Measurements from ENCODE around the gene ZNF12.
"Not testable (repeated sequence)": the region's sequence is repeated elsewhere in the genome, so short reads cannot be mapped to it uniquely, and the experiment has no call there.

Gene ZNF12

DNA sequence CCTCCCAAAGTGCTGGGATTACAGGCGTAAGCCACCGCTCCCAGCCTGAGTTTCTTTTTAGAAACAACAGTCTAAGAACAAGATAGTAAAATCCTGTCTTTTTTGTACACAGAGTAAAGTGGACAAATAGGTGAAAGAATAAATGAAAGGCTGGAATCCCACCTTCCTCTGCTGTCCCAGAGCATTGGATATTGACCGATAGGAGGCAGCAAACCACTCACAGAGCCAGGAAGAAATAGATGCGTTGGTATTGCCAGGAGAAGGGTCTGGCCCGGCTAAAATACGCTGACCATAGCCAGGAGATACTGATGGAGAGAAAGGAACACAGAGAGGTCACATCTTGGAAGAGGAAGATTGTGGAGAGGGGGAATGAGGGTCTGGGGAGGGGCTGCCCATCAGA is 11.4 kb upstream of the ZNF12 start:
- TF ChIP-seq JUND (IDR thresholded peaks at IDR 0.05; ENCODE audit: low read depth) = no peak
- DNase-seq (ENCODE audit: low read depth in 1 of 2, low spot score in 1 of 2) = no peak
- in situ Hi-C loops (cut with HindIII; ENCODE audit: low pct_unique_long_range_greater_than_20kb, low sequenced_read_pairs) = no loop called here

DNA sequence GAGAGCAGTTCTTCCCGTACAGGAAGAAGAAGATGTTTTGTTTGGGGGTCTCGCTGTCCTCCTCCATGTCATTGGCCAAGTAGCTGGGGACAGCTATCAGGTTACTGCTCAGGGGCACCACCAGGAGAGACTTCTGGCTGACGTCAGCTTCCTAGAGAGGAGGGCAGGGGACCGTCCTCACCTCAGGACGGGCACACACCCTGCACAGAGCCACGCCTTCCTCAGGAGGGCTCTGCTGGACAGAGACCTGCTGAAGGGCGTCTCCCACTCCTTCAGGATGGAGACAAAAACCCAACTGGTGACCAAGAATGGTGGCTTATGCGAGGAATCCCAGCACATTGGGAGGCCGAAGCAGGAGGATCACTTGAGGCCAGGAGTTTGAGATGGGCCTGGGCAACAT is 9.2 kb upstream of the ZNF12 start:
- DNase-seq (ENCODE audit: low read depth in 1 of 2, low spot score in 1 of 2); in situ Hi-C loops (cut with HindIII; ENCODE audit: low pct_unique_long_range_greater_than_20kb, low sequenced_read_pairs): not testable (repeated sequence)

DNA sequence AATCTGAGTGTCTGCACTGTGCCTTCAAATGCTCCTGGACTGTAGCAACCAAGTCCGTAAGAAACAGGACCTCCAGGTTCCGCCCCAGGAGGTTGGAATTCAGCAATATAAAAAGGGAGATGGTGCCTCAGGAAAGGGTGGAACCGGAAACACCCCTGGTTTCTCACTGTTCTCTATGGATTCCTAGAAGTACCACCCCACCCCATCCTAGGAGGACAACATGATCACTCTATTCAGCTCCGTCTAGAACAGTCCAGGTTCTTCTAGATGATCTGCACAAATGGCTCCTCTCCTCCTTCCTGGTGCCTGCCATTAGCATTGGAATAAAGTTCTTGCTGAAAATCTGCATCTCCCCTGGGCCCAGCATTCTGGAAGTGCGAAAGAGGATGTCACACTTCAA is 7.6 kb upstream of the ZNF12 start:
- no peak for TF ChIP-seq JUND (IDR thresholded peaks at IDR 0.05; ENCODE audit: low read depth)
- no peak for DNase-seq (ENCODE audit: low read depth in 1 of 2, low spot score in 1 of 2)
- in situ Hi-C loops (cut with HindIII; ENCODE audit: low pct_unique_long_range_greater_than_20kb, low sequenced_read_pairs) = no loop called here

DNA sequence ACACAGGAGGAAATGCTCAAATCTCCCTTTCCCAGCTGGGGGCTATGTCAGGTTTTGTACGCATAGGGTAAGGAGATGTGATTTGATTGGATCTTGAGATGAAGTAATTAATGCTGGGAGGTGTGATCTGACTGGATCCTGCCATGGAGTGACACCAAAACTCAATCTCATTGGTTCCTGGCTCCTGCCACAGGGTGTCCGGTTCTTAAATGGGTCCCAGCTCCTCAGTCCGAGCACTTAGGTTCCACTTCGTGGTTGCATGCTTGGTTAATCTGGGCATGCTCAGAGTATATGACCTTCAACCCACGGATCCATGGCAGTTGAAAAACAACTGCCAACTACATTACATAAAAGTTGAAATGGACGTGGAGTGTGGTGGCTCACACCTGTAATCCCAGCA is 3.1 kb upstream of the ZNF12 start:
- peak in 1 of 2 experiments; percentile 52 for DNase-seq (ENCODE audit: low read depth in 1 of 2, low spot score in 1 of 2)
- in situ Hi-C loops (cut with HindIII; ENCODE audit: low pct_unique_long_range_greater_than_20kb, low sequenced_read_pairs) = no loop called here
- TF ChIP-seq JUND (IDR thresholded peaks at IDR 0.05; ENCODE audit: low read depth) = no peak

DNA sequence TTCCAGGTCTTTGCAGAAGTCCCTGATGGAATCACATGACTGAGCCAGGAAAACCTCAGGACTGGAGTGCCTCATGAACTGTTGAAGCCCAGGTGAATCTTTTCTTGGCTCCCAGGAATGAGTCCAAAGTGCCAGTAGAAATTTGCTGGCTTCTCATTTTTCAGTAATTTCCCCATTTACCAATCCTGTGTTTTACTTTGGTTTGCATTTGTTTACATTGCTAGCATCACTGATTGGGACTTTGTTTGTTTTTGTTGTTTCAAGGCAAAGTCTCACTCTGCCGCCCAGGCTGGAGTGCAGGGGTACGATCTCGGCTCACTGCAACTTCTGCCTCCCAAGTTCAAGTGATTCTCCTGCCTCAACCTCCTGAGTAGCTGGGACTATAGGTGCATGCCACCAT is 1.6 kb upstream of the ZNF12 start:
- in situ Hi-C loops (cut with HindIII; ENCODE audit: low pct_unique_long_range_greater_than_20kb, low sequenced_read_pairs) = no loop called here
- no peak for DNase-seq (ENCODE audit: low read depth in 1 of 2, low spot score in 1 of 2)
- TF ChIP-seq JUND (IDR thresholded peaks at IDR 0.05; ENCODE audit: low read depth) = no peak

DNA sequence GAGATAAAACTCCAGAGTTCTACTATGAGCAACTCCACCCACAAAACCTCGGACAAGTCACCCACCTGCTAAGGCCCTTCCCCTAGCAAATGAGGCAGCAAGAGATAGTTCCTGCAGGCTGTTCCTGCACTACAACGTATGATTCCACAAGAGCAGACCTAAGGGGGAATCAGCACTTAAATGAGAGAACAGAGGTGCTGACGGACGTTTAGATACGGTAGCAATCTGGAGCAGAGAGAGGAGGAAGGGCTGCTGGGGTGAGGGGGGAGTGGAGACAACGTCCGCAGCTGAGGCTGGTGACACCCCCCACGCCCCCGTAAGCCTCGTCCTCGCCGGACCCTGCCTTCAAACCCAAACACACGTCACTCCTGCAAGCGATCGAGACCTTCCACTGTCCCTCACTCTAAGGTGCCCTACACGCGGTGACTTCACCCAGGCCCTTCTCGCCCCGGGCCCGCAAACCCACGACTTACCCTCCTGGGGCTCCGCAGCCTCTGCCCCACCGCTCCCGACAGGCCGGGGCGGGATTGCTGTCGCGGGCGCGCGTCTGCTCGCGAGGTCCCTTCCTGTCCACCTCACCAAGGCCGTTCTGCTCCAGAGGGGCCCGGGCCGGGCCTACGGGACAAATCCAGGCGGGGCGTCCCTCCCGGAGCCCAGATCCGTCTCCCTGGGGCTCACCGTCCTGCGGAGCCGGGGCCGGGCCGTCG is 635 bp downstream of the ZNF12 start:
- TF ChIP-seq JUND (IDR thresholded peaks at IDR 0.05; ENCODE audit: low read depth) = no peak
- in situ Hi-C loops (cut with HindIII; ENCODE audit: low pct_unique_long_range_greater_than_20kb, low sequenced_read_pairs) = no loop called here
- peak; percentile 26 to 37 for DNase-seq (ENCODE audit: low read depth in 1 of 2, low spot score in 1 of 2)

DNA sequence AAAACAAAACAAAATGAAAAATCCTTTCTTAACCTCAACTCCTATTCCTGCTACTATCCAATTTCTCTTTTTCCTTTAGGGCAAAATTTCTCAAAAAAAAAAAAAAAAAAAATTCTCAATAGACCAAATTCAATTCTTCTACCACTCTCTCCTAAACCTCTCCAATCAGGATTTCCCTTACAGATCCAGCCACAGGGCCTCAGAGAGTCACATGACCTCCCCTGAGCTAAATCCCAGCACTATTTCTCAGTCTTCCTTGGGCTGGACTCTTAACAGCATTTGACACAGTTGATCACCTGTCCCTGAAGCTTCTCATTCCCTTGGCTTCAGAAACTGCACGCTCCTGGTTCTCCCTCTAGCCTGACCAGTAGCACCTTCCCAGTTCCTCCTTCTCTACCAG is 4.9 kb downstream of the ZNF12 start:
- in situ Hi-C loops (cut with HindIII; ENCODE audit: low pct_unique_long_range_greater_than_20kb, low sequenced_read_pairs) = no loop called here
- DNase-seq (ENCODE audit: low read depth in 1 of 2, low spot score in 1 of 2) = no peak
- no peak for TF ChIP-seq JUND (IDR thresholded peaks at IDR 0.05; ENCODE audit: low read depth)

DNA sequence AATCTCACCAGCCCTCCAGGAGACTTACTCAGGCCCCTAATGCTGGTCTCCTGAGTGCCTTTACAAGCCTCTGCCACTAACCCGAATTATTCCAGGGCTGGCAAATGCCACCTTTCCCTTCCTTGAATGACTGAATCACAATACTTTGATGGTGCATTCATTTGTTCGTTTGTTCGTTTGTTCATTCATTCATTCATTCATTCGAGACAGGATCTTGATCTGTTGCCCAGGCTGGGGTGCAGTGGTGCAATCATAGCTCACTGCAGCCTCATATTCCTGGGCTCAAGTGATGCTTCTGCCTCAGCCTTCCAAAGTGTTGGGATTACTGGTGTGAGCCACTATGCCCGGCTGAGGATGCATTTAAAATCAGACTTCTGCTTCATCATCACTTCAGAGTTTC is 6.0 kb downstream of the ZNF12 start:
- in situ Hi-C loops (cut with HindIII; ENCODE audit: low pct_unique_long_range_greater_than_20kb, low sequenced_read_pairs) = no loop called here
- DNase-seq (ENCODE audit: low read depth in 1 of 2, low spot score in 1 of 2) = no peak
- TF ChIP-seq JUND (IDR thresholded peaks at IDR 0.05; ENCODE audit: low read depth) = no peak

DNA sequence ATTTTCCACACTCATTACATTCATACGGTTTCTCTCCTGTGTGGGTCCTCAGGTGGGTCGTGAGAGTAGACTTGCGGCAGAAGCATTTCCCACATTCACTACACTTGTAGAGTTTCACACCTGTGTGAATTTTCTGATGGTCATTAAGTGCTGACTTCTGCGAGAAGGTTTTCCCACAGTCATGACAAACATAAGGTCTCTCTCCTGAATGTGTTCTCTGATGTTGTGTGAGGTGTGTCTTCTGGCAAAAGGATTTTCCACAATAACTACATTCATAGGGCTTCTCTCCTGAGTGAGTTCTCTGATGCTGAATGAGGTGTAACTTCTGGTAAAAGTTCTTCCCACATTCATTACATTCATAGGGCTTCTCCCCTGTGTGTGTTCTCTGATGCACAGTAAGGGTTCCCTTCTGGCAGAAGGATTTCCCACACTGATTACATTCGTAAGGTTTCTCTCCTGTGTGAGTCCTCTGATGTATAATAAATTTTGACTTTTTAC is 15.1 kb downstream of the ZNF12 start:
- TF ChIP-seq JUND (IDR thresholded peaks at IDR 0.05; ENCODE audit: low read depth) = no peak

DNA sequence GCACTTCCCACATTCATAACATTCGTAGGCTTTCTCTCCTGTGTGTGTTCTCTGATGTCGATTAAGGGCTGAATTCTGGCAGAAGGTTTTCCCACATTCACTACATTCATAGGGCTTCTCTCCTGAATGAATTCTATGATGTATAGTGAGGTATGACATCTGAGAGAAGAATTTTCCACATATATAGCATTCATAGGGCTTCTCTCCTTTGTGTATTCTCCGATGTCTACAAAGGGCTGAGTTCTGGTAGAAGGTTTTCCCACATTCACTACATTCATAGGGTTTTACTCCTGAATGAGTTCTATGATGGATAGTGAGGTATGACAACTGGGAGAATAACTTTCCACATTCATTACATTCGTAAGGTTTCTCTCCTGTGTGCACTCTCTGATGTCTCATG is 15.6 kb downstream of the ZNF12 start:
- in situ Hi-C loops (cut with HindIII; ENCODE audit: low pct_unique_long_range_greater_than_20kb, low sequenced_read_pairs) = no loop called here
- DNase-seq (ENCODE audit: low read depth in 1 of 2, low spot score in 1 of 2) = peak in 1 of 2 experiments; percentile 23
- TF ChIP-seq JUND (IDR thresholded peaks at IDR 0.05; ENCODE audit: low read depth) = no peak

More for the DNA sequence above, 15.1 kb downstream of the ZNF12 start:
- peak in 1 of 2 experiments; percentile 42 for DNase-seq (ENCODE audit: low read depth in 1 of 2, low spot score in 1 of 2)
- in situ Hi-C loops (cut with HindIII; ENCODE audit: low pct_unique_long_range_greater_than_20kb, low sequenced_read_pairs) = no loop called here

DNA sequence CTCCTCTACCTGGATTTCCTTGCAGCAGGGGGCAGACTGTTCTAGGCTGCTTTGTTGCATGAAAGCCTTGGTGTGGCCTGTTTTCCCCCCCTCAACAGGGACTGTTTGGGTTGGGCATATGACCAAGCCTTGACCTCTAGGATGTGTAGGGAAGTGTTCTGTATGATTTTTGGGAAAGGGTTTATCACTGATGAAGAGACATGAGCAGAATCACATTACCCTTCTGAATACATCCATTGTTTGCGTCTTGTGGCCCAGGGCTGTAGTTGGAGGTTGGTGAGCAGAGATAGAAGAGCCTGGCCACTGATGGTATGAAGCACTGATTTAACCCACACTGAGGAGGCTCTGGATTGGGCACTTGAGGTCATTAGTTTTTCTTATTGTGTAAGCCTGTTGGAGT is 26.6 kb downstream of the ZNF12 start:
- no peak for TF ChIP-seq JUND (IDR thresholded peaks at IDR 0.05; ENCODE audit: low read depth)
- no peak for DNase-seq (ENCODE audit: low read depth in 1 of 2, low spot score in 1 of 2)
- in situ Hi-C loops (cut with HindIII; ENCODE audit: low pct_unique_long_range_greater_than_20kb, low sequenced_read_pairs) = no loop called here

DNA sequence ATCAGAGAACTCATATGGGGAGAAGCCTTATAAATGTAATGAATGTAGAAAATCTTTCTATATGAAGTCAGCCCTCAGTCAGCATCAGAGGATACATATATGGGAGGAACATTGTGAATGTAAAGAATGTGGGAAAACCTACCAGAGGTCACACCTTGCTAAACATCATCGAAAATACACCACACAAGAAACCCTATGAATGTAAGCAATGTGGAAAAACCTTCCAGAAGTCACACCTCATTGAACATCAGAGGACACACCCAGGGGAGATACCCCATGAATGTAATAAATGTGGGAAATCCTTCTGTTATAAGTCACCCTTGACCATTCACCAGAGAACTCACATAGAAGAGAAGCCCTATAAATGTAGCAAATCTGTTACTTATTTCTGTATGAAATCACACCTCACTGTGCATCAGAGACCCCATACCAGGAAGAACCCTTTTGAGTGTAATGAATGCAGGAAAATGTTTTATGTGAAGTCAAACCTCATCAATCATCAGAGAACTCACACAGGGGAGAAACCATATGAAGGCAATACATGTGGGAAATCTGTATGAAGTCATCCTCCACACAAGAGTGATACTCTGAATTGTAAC is 30.8 kb downstream of the ZNF12 start:
- peak in 1 of 2 experiments; percentile 36 for DNase-seq (ENCODE audit: low read depth in 1 of 2, low spot score in 1 of 2)
- in situ Hi-C loops (cut with HindIII; ENCODE audit: low pct_unique_long_range_greater_than_20kb, low sequenced_read_pairs) = no loop called here
- no peak for TF ChIP-seq JUND (IDR thresholded peaks at IDR 0.05; ENCODE audit: low read depth)

DNA sequence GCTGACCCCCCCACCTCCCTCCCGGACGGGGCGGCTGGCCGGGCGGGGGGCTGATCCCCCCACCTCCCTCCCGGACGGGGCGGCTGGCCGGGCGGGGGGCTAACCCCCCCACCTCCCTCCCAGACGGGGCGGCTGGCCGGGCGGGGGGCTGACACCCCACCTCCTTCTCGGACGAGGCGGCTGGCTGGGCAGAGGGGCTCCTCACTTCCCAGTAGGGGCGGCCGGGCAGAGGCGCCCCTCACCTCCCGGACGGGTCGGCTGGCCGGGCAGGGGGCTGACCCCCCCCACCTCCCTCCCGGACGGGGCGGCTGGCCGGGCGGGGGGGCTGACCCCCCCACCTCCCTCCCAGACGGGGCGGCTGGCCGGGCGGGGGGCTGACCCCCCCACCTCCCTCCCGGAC is 35.9 kb downstream of the ZNF12 start:
- in situ Hi-C loops (cut with HindIII; ENCODE audit: low pct_unique_long_range_greater_than_20kb, low sequenced_read_pairs) = not testable (repeated sequence)

More for the DNA sequence above, 35.9 kb downstream of the ZNF12 start:
- DNase-seq (ENCODE audit: low read depth in 1 of 2, low spot score in 1 of 2) = not testable (repeated sequence)
